ENCODE data around the gene CHST10. TPM values are rescaled to one million over a fixed set of nuclear protein-coding genes. Genes with fewer than 3 reads are reported as not detected.

Gene CHST10
- total RNA-seq, 1 experiment from 2014 or later: not detected

GRCh38 chr2:100427627-100428258 lies 10.3 kb upstream of the CHST10 start:
- H3K9me3 ChIP-seq (ENCODE audit: insufficient read depth, low read depth): no peaks in the 10 kb centered on the region
- H2AFZ ChIP-seq: no peak overlapping the region
- ChIA-PET POLR2A (ENCODE audit: unreplicated experiment) (no interaction called here), CTCF (no interaction called here)
- no peak overlapping the region for H3K27ac ChIP-seq
- no peak for TF ChIP-seq EZH2 (IDR thresholded peaks at IDR 0.05; ENCODE audit: low read depth)
- TF ChIP-seq, protein P1, sequence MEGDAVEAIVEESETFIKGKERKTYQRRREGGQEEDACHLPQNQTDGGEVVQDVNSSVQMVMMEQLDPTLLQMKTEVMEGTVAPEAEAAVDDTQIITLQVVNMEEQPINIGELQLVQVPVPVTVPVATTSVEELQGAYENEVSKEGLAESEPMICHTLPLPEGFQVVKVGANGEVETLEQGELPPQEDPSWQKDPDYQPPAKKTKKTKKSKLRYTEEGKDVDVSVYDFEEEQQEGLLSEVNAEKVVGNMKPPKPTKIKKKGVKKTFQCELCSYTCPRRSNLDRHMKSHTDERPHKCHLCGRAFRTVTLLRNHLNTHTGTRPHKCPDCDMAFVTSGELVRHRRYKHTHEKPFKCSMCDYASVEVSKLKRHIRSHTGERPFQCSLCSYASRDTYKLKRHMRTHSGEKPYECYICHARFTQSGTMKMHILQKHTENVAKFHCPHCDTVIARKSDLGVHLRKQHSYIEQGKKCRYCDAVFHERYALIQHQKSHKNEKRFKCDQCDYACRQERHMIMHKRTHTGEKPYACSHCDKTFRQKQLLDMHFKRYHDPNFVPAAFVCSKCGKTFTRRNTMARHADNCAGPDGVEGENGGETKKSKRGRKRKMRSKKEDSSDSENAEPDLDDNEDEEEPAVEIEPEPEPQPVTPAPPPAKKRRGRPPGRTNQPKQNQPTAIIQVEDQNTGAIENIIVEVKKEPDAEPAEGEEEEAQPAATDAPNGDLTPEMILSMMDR (conservative IDR thresholded peaks at IDR 0.05): peak; percentile 74
- H4K20me1 ChIP-seq (ENCODE audit: insufficient read depth): 0 out of 2 replicates have a peak, but pooled peaks cover 5% of the 10 kb centered on the region
- H3K4me1 ChIP-seq (replicated peaks; ENCODE audit: insufficient read depth): no peaks in the 10 kb centered on the region
- intact Hi-C loops (cut with micrococcal nuclease; ENCODE audit: unreplicated experiment): no loop called here
- H3K36me3 ChIP-seq (ENCODE audit: low read depth): no peaks in the 10 kb centered on the region
- H3K27me3 ChIP-seq (ENCODE audit: insufficient read depth, low read depth): peaks cover 41% of the 10 kb centered on the region; the same call in 1 of the 2 replicates
- no peak overlapping the region for H3K4me2 ChIP-seq
- no peak overlapping the region for H3K4me3 ChIP-seq
- H3K9me2 ChIP-seq (ENCODE audit: insufficient read depth): no peaks in the 10 kb centered on the region; the same call in 1 of the 2 replicates
- peak in 1 of 2 experiments; percentile 38 for DNase-seq
- no TSS peak for BruUV-seq (replicated peaks)
- H3K79me2 ChIP-seq (ENCODE audit: low read depth): no peaks in the 10 kb centered on the region
- no peaks in the 10 kb centered on the region for H3F3A ChIP-seq (ENCODE audit: insufficient read depth, low read depth)

DNA sequence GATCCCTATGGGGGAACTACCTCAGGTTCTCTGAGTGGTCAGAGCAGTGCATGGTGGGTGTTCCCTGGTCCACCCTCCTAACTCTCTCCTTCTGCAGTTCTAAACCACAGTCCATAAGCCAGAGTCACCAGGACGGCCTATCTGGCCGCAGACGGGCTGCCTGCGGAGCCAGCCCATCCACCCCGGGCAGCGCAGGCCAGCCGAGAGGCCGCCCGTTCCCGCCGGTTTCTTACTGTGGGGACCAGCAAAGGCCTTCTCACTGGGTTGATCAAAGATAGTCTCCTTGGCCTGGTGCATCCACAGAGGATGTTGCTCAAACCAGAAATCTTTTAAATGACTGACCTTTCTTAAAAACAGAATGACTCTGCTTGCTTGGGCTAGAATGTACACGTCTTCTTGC lies 9.6 kb upstream of the CHST10 start:
- Histone ChIP-seq H3K27me3 (ENCODE audit: insufficient read depth, low read depth) (peaks cover 41% of the 10 kb centered on the region; the same call in 1 of the 2 replicates), H3K27ac (no peak overlapping the region), H3K36me3 (ENCODE audit: low read depth) (no peaks in the 10 kb centered on the region), H3K4me2 (no peak overlapping the region), H3K9me3 (ENCODE audit: insufficient read depth, low read depth) (no peaks in the 10 kb centered on the region), H3F3A (ENCODE audit: insufficient read depth, low read depth) (no peaks in the 10 kb centered on the region), H2AFZ (no peak overlapping the region), H3K9me2 (ENCODE audit: insufficient read depth) (no peaks in the 10 kb centered on the region; the same call in 1 of the 2 replicates), H3K4me3 (no peak overlapping the region), H4K20me1 (ENCODE audit: insufficient read depth) (0 out of 2 replicates have a peak, but pooled peaks cover 5% of the 10 kb centered on the region), H3K79me2 (ENCODE audit: low read depth) (no peaks in the 10 kb centered on the region), H3K4me1 (replicated peaks; ENCODE audit: insufficient read depth) (no peaks in the 10 kb centered on the region)
- intact Hi-C loops (cut with micrococcal nuclease; ENCODE audit: unreplicated experiment): no loop called here
- CTCF ChIA-PET: no interaction called here
- BruUV-seq (replicated peaks): no TSS peak
- TF ChIP-seq, protein P1 (conservative IDR thresholded peaks at IDR 0.05): no peak
- TF ChIP-seq EZH2 (IDR thresholded peaks at IDR 0.05; ENCODE audit: low read depth): no peak
- POLR2A ChIA-PET (ENCODE audit: unreplicated experiment): no interaction called here
- no peak for DNase-seq

- Histone ChIP-seq H4K20me1 (ENCODE audit: insufficient read depth) (0 out of 2 replicates have a peak, but pooled peaks cover 5% of the 10 kb centered on the region), H3K79me2 (ENCODE audit: low read depth) (no peaks in the 10 kb centered on the region), H3F3A (ENCODE audit: insufficient read depth, low read depth) (no peaks in the 10 kb centered on the region), H3K27me3 (ENCODE audit: insufficient read depth, low read depth) (peaks cover 41% of the 10 kb centered on the region; the same call in 1 of the 2 replicates), H3K9me2 (ENCODE audit: insufficient read depth) (no peaks in the 10 kb centered on the region; the same call in 1 of the 2 replicates), H3K4me3 (no peak overlapping the region), H3K27ac (no peak overlapping the region), H2AFZ (no peak overlapping the region), H3K9me3 (ENCODE audit: insufficient read depth, low read depth) (no peaks in the 10 kb centered on the region), H3K4me2 (no peak overlapping the region), H3K4me1 (replicated peaks; ENCODE audit: insufficient read depth) (no peaks in the 10 kb centered on the region), H3K36me3 (ENCODE audit: low read depth) (no peaks in the 10 kb centered on the region)
- TF ChIP-seq, protein P1 (conservative IDR thresholded peaks at IDR 0.05): no peak
- TF ChIP-seq EZH2 (IDR thresholded peaks at IDR 0.05; ENCODE audit: low read depth): no peak
- CTCF ChIA-PET: no interaction called here
- intact Hi-C loops (cut with micrococcal nuclease; ENCODE audit: unreplicated experiment): no loop called here
- no TSS peak for BruUV-seq (replicated peaks)
- POLR2A ChIA-PET (ENCODE audit: unreplicated experiment): no interaction called here
- no peak for DNase-seq
Measured at GRCh38 chr2:100426384-100426720, 8.9 kb upstream of the CHST10 start.
